DND-41 (cell line): ENCODE data around the gene CTXND2.

Experiments
- EZH2 ChIP-seq: IDR thresholded peaks from 3 replicates; pipeline ENCODE4 v1.6.1; 2012; ENCODE audit warnings: borderline replicate concordance, low read depth, mild to moderate bottlenecking, moderate library complexity, low read length, inconsistent platforms; ENCODE audit not compliant: severe bottlenecking
- TF ChIP-seq, protein P1 (sequence below): IDR thresholded peaks from 2 replicates; pipeline ENCODE4 v1.5.1; 2012; ENCODE audit warnings: borderline replicate concordance, low read length, moderate library complexity, mild to moderate bottlenecking; ENCODE audit not compliant: poor library complexity, severe bottlenecking; ENCODE audit errors: extremely low read depth

DNA sequence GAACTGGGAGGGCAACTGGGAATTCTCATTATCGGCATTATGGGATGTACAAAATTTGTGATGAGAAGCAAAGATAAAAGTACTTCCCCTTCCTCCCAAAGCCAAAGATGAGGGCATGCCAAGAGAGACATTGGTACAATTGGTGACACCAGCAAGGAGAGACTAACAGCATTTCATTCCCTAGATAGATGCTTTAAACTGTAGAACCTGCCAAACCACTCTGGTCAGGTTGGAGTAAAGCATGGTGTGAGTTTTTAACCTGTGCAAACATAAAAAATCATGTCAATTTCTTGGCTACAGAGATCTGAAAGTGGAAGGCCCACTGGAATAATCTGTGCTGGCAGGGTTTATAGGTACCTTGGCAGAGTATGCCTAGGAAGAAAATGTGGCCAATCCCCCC is 19.4 kb downstream of the CTXND2 start:
- TF ChIP-seq, protein P1, sequence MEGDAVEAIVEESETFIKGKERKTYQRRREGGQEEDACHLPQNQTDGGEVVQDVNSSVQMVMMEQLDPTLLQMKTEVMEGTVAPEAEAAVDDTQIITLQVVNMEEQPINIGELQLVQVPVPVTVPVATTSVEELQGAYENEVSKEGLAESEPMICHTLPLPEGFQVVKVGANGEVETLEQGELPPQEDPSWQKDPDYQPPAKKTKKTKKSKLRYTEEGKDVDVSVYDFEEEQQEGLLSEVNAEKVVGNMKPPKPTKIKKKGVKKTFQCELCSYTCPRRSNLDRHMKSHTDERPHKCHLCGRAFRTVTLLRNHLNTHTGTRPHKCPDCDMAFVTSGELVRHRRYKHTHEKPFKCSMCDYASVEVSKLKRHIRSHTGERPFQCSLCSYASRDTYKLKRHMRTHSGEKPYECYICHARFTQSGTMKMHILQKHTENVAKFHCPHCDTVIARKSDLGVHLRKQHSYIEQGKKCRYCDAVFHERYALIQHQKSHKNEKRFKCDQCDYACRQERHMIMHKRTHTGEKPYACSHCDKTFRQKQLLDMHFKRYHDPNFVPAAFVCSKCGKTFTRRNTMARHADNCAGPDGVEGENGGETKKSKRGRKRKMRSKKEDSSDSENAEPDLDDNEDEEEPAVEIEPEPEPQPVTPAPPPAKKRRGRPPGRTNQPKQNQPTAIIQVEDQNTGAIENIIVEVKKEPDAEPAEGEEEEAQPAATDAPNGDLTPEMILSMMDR = no peak
- no peak for TF ChIP-seq EZH2
